Spleen (tissue), 11 donors: ENCODE measurements around the gene TMEM61. TPM values are rescaled to one million over a fixed set of nuclear protein-coding genes. Genes with fewer than 3 reads are reported as not detected.

Experiments
- DNase-seq: peaks from one replicate; pipeline ENCODE4 v3.0.0-alpha.2; 2020
- H3K27ac ChIP-seq, 8 donors: fragments of 200-600 bp; sonication (generic) in 7 of 8; 1 replicate in 4 of 8; 2 replicates in 4 of 8; pipeline versions ENCODE4 v1.5.0 to v1.8.0; 2016 to 2021; ENCODE audit warnings: inconsistent platforms in 4 of 8, mild to moderate bottlenecking in 4 of 8, moderate library complexity in 1 of 8
- H3K27me3 ChIP-seq, 7 donors: fragments of 200-600 bp; sonication (generic) in 6 of 7; replicated peaks in 1 of 7; 1 replicate in 4 of 7; 2 replicates in 3 of 7; pipeline versions ENCODE4 v1.5.0 to v1.8.0; 2016 to 2021; ENCODE audit warnings: inconsistent platforms in 3 of 7, mild to moderate bottlenecking in 1 of 7
- H3K36me3 ChIP-seq, 6 donors: fragments of 200-600 bp; sonication (generic) in 5 of 6; 1 replicate in 4 of 6; 2 replicates in 2 of 6; pipeline versions ENCODE4 v1.5.0 to v1.8.0; 2016 to 2021; ENCODE audit warnings: inconsistent platforms in 2 of 6
- H3K4me1 ChIP-seq, 6 donors: fragments of 200-600 bp; sonication (generic) in 5 of 6; 1 replicate in 3 of 6; 2 replicates in 3 of 6; pipeline versions ENCODE4 v1.5.0 to v1.8.0; 2016 to 2021; ENCODE audit warnings: inconsistent platforms in 3 of 6
- H3K4me3 ChIP-seq, 8 donors: fragments of 200-600 bp; sonication (generic) in 7 of 8; 1 replicate in 4 of 8; 2 replicates in 4 of 8; pipeline versions ENCODE4 v1.5.0 to v1.8.0; 2016 to 2021; ENCODE audit warnings: inconsistent platforms in 4 of 8, mild to moderate bottlenecking in 4 of 8, moderate library complexity in 2 of 8
- H3K9me3 ChIP-seq, 8 donors: fragments of 200-600 bp; sonication (generic) in 7 of 8; 1 replicate in 4 of 8; 2 replicates in 4 of 8; pipeline versions ENCODE4 v1.5.0 to v1.8.0; 2016 to 2021; ENCODE audit warnings: inconsistent platforms in 4 of 8
- CTCF ChIP-seq, 11 experiments: fragments of 200-600 bp in 7 of 11; fragments of 450-650 bp in 4 of 11; sonication (generic) in 4 of 11; IDR thresholded peaks in 8 of 11; conservative IDR thresholded peaks in 3 of 11; 1 replicate in 7 of 11; 2 replicates in 4 of 11; pipeline versions ENCODE4 v1.4.0 to v1.8.0; 2016 to 2021; ENCODE audit warnings: antibody characterized with exemption in 11 of 11, inconsistent platforms in 4 of 11, mild to moderate bottlenecking in 1 of 11
- POLR2A ChIP-seq, 3 donors: fragments of 450-650 bp; IDR thresholded peaks; one replicate each; pipeline ENCODE4 v1.5.1; 2017; ENCODE audit warnings: antibody characterized with exemption in 3 of 3, mild to moderate bottlenecking in 1 of 3
- POLR2AphosphoS5 ChIP-seq, 3 donors: sonication (generic); formaldehyde crosslinking; IDR thresholded peaks; one replicate each; pipeline ENCODE4 v1.5.1; 2017; ENCODE audit warnings: antibody characterized with exemption in 3 of 3
- WGBS, 5 donors: extraction: QIAGEN DNeasy Blood & Tissue Kit in 3 of 5; methylation state at CpG; one replicate each; pipeline versions ENCODE4 v1.1.5 to v1.1.7; 2013 to 2018; 5-methylcytosine and 5-hydroxymethylcytosine counted together
- intact Hi-C: fragments of 100-400 bp; cut with DNase I; formaldehyde crosslinking; loops from one replicate; pipeline ENCODE4 v1.15.0; 2023; ENCODE audit warnings: low total_unique reads
- polyA plus RNA-seq, 3 donors: library from polyadenylated mRNA; stranded (reverse); fragments of 200-250 nt; gene quantifications; one replicate each; pipeline ENCODE4 v1.2.1, GENCODE V29; 2013
- total RNA-seq, 7 donors: library from RNA; depleted of rRNA in 3 of 7; stranded (reverse); fragments of >200 nt in 3 of 7; fragmentation: NEBNext Ultra II Directional in 4 of 7; extraction: Animal tissue kit (Norgen Biotek cat#: 25700) in 4 of 7; gene quantifications; one replicate each; pipeline versions ENCODE4 v1.1.0 to v1.2.1, GENCODE V29; 2016 to 2021
- donor health status: healthy with polysubstance abuse.
- donor health status: DM: no; HTN: no; CAD: no; lungs with moderate emphysema.
- donor health status: DM: no; HTN: no; CAD: no.
- donor health status: Bipolar disorder and iron deficiency.
- donor health status: healthy.
- donor health status: DM: no; HTN: no; CAD: no.
- donor health status: DM: yes; HTN: yes; CAD: no.

TMEM61 gene
- total and polyA plus RNA-seq, 10 donors, result 0.19 to 2.1 (median 0.76) TPM; not detected in 5

- DNase-seq, result no peak
- TF ChIP-seq POLR2AphosphoS5 (IDR thresholded peaks at IDR 0.05) (no peak), CTCF (IDR thresholded peaks at IDR 0.05 in 8 of 11, conservative IDR thresholded peaks at IDR 0.05 in 3 of 11) (no peak), POLR2A (IDR thresholded peaks at IDR 0.05) (no peak)
- Histone ChIP-seq H3K4me1 (peaks cover 0 to 23% (median 7%) of the 10 kb centered on the region in 6 donors), H3K36me3 (no peaks in the 10 kb centered on the region), H3K4me3 (peak overlapping the region in 7 of 8 donors; percentile 8 to 57 (median 23)), H3K9me3 (no peaks in the 10 kb centered on the region), H3K27ac (no peak overlapping the region), H3K27me3 (peaks cover 0 to 67% (median 17%) of the 10 kb centered on the region in 7 donors)
- intact Hi-C loops, result no loop called here
- 24 to 29% (median 27%) methylated on average over 12 to 25 of the region's 25 CpGs for WGBS, 5 donors
These were observed 341 bp upstream of the TMEM61 start for GRCh38 chr1:54980046-54980527.

DNA sequence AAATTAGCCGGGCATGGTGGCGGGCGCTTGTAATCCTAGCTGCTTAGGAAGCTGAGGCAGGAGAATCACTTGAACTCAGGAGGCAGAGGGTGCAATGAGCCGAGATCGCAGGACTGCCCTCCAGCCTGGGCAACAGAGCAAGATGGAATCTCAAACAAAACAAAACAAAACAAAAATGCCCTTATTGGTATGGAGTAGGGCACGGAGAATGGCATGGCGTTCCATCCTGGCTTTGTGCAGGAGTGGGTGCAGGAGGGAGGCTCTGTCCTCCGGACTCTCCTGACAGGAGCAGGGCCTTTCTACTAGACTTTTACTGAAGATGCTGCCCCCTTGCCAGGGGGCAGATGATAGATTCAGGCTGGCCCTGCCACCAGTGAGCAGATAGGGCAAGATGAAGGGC lies 1.0 kb downstream of the TMEM61 start:
- H3K36me3 ChIP-seq, result no peaks in the 10 kb centered on the region
- H3K4me3 ChIP-seq, result no peak overlapping the region
- peaks cover 0 to 23% (median 7%) of the 10 kb centered on the region in 6 donors for H3K4me1 ChIP-seq
- H3K27me3 ChIP-seq, result peaks cover 0 to 72% (median 17%) of the 10 kb centered on the region in 7 donors
- WGBS, 5 donors, result 92 to 97% (median 96%) methylated on average over 8 of the region's 8 CpGs
- intact Hi-C loops, result no loop called here
- no peak for DNase-seq
- no peak overlapping the region for H3K27ac ChIP-seq
- TF ChIP-seq CTCF (IDR thresholded peaks at IDR 0.05 in 8 of 11, conservative IDR thresholded peaks at IDR 0.05 in 3 of 11) (no peak), POLR2A (IDR thresholded peaks at IDR 0.05) (no peak), POLR2AphosphoS5 (IDR thresholded peaks at IDR 0.05) (no peak)
- H3K9me3 ChIP-seq, result no peaks in the 10 kb centered on the region

DNA sequence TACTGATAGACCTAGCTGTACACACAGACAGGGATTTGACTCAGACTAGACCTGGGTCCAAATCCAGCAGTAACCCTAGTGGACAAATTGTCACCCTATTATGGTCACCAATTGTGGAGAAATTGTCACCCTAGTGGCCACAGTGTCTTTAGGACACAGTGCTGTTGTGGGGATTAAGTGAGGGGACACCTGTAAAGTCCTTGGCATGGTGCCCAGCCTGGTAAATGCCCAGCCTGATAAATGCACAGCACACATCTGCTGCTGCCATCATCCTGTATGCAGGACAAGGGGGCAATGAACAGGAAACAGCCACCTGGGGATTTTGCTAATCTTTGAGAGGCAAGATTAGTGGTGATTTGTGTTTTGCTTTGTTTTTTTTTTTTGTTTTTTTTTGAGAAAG lies 2.3 kb downstream of the TMEM61 start:
- DNase-seq, result peak; percentile 23
- H3K4me3 ChIP-seq, result no peak overlapping the region
- H3K36me3 ChIP-seq, result no peaks in the 10 kb centered on the region
- peaks cover 0 to 23% (median 7%) of the 10 kb centered on the region in 6 donors for H3K4me1 ChIP-seq
- intact Hi-C loops, result no loop called here
- peaks cover 0 to 72% (median 17%) of the 10 kb centered on the region in 7 donors for H3K27me3 ChIP-seq
- TF ChIP-seq POLR2AphosphoS5 (IDR thresholded peaks at IDR 0.05), result no peak
- no peak for TF ChIP-seq CTCF (IDR thresholded peaks at IDR 0.05 in 8 of 11, conservative IDR thresholded peaks at IDR 0.05 in 3 of 11)
- TF ChIP-seq POLR2A (IDR thresholded peaks at IDR 0.05), result no peak
- no peaks in the 10 kb centered on the region for H3K9me3 ChIP-seq
- H3K27ac ChIP-seq, result no peak overlapping the region

DNA sequence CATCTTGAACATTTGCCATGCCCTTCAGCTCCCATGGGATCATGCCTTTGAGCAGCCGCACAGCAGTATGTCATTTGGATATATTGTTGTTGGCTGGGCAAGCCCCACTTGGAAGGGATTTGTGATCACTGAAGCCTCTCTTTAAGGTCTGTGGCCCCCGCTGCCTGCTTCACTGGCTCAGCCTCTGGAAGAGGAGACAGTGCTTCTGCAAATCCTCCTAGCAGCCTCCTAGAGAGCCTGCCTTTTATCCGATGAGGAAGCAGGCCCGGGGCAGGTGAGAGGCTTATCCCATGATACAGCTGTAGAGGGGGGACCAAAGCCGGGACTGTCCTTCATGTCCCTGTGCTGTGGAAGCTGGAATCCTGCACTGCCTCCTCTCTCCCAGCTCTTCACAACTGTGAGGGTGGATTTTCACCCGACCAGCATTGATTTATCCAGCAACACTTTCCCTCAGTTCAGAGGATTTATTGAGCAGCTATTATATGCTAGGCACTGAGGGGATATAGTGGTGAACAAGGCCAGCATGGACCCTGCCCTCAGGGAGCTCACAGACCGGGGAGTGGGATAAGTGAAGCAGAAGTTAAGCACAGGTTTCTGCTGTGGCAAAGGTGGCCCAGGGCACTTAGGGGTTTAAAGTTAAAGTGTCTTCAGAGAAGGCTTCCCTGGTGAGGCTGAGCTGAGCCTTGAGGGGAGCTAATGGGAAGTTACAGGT lies 3.9 kb downstream of the TMEM61 start:
- intact Hi-C loops, result no loop called here
- 66 to 79% (median 75%) methylated on average over 7 of the region's 7 CpGs for WGBS, 5 donors
- DNase-seq, result peak; percentile 40
- Histone ChIP-seq H3K36me3 (no peaks in the 10 kb centered on the region), H3K27me3 (peaks cover 0 to 64% (median 17%) of the 10 kb centered on the region in 7 donors), H3K27ac (no peak overlapping the region), H3K4me1 (peaks cover 0 to 20% (median 8%) of the 10 kb centered on the region in 6 donors), H3K4me3 (no peak overlapping the region), H3K9me3 (no peaks in the 10 kb centered on the region)
- no peak for TF ChIP-seq POLR2AphosphoS5 (IDR thresholded peaks at IDR 0.05)
- no peak for TF ChIP-seq POLR2A (IDR thresholded peaks at IDR 0.05)
- no peak for TF ChIP-seq CTCF (IDR thresholded peaks at IDR 0.05 in 8 of 11, conservative IDR thresholded peaks at IDR 0.05 in 3 of 11)
